Left ventricle myocardium inferior (tissue), 1 donor: ENCODE data around the gene KHDRBS1. TPM values are rescaled to one million over a fixed set of nuclear protein-coding genes. Genes with fewer than 3 reads are reported as not detected.

ENCODE experiments used
- DNase-seq: peaks from one replicate; pipeline ENCODE4 v3.0.0-alpha.2; 2020
- H3K27ac ChIP-seq: fragments of 200-600 bp; replicated peaks from 2 replicates; pipeline ENCODE4 v1.8.0; 2021
- H3K27me3 ChIP-seq: fragments of 200-600 bp; 2 replicates; pipeline ENCODE4 v1.8.0; 2021; ENCODE audit warnings: low read depth
- H3K36me3 ChIP-seq: fragments of 200-600 bp; 2 replicates; pipeline ENCODE4 v1.8.0; 2021
- H3K4me1 ChIP-seq: fragments of 200-600 bp; 2 replicates; pipeline ENCODE4 v1.8.0; 2021
- H3K4me3 ChIP-seq: fragments of 200-600 bp; 2 replicates; pipeline ENCODE4 v1.8.0; 2021; ENCODE audit warnings: mild to moderate bottlenecking, moderate library complexity
- H3K9me3 ChIP-seq: fragments of 200-600 bp; replicated peaks from 2 replicates; pipeline ENCODE4 v1.8.0; 2021
- intact Hi-C: fragments of 100-400 bp; cut with micrococcal nuclease; formaldehyde crosslinking; loops from one replicate; pipeline ENCODE4 v1.11.0; 2022
- microRNA-seq: library from miRNA; unstranded; fragments of <30 nt; microRNA quantifications from one replicate; pipeline ENCODE4 v1.2.0, GENCODE V29; 2020
- total RNA-seq: library from RNA; stranded (reverse); fragmentation: NEBNext Ultra II Directional; extraction: Animal tissue kit (Norgen Biotek cat#: 25700); gene quantifications from one replicate; pipeline ENCODE4 v1.2.1, GENCODE V29; 2021
- TF ChIP-seq, protein P1 (sequence below): fragments of 200-600 bp; IDR thresholded peaks from 2 replicates; pipeline ENCODE4 v1.8.0; 2021; ENCODE audit warnings: antibody characterized with exemption, mild to moderate bottlenecking, borderline replicate concordance
- donor health status: DM: no; HTN: yes; CAD: no; lungs with severe emphysema.

KHDRBS1 gene
- total RNA-seq, 1 donor from 2014 or later, result 58.2 TPM

DNA sequence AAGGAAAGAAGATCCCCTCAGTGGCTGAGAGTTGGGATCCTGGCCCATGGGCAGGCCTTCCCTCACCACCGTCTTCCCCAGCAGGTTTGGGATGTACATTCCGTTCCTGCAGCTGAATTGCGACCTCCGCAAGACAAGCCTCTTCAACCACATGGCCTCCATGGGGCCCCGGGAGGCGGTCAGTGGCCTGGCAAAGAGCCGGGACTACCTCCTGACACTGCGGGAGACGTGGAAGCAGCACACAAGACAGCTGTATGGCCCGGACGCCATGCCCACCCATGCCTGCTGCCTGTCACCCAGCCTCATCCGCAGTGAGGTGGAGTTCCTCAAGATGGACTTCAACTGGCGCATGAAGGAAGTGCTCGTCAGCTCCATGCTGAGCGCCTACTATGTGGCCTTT, 77.9 kb downstream of the KHDRBS1 start:
- Histone ChIP-seq H3K27ac (no peak overlapping the region), H3K9me3 (no peaks in the 10 kb centered on the region), H3K4me1 (no peaks in the 10 kb centered on the region), H3K4me3 (no peak overlapping the region), H3K27me3 (no peaks in the 10 kb centered on the region), H3K36me3 (peaks cover 60% of the 10 kb centered on the region)
- intact Hi-C loops, result no loop called here
- TF ChIP-seq, protein P1, sequence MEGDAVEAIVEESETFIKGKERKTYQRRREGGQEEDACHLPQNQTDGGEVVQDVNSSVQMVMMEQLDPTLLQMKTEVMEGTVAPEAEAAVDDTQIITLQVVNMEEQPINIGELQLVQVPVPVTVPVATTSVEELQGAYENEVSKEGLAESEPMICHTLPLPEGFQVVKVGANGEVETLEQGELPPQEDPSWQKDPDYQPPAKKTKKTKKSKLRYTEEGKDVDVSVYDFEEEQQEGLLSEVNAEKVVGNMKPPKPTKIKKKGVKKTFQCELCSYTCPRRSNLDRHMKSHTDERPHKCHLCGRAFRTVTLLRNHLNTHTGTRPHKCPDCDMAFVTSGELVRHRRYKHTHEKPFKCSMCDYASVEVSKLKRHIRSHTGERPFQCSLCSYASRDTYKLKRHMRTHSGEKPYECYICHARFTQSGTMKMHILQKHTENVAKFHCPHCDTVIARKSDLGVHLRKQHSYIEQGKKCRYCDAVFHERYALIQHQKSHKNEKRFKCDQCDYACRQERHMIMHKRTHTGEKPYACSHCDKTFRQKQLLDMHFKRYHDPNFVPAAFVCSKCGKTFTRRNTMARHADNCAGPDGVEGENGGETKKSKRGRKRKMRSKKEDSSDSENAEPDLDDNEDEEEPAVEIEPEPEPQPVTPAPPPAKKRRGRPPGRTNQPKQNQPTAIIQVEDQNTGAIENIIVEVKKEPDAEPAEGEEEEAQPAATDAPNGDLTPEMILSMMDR, result no peak
- DNase-seq, result no peak

Small RNA genes lying within 50 kb of the gene (microRNA-seq; reads per million reads assigned to microRNA genes)
- gene MIR5585, result not detected

Other genes with a start within 250 kb of the KHDRBS1 start
- 12.1 TPM for gene ADGRB2, start 249.5 kb upstream of the KHDRBS1 start, total RNA-seq
- not detected for gene SPOCD1, start 197.8 kb upstream of the KHDRBS1 start, total RNA-seq
- gene PTP4A2, start 75.5 kb upstream of the KHDRBS1 start, total RNA-seq, result 203 TPM
- gene TMEM39B, start 59.1 kb downstream of the KHDRBS1 start, total RNA-seq, result 5.8 TPM
- gene KPNA6, start 94.2 kb downstream of the KHDRBS1 start, total RNA-seq, result 75.9 TPM
- 17.2 TPM for gene TXLNA, start 165.8 kb downstream of the KHDRBS1 start, total RNA-seq
- gene CCDC28B, start 186.7 kb downstream of the KHDRBS1 start, total RNA-seq, result 16.7 TPM
- 0.71 TPM for gene IQCC, start 191.8 kb downstream of the KHDRBS1 start, total RNA-seq
- gene DCDC2B, start 195.2 kb downstream of the KHDRBS1 start, total RNA-seq, result not detected
- 10.9 TPM for gene TMEM234, start 208.5 kb downstream of the KHDRBS1 start, total RNA-seq
- gene EIF3I, start 208.5 kb downstream of the KHDRBS1 start, total RNA-seq, result 91.1 TPM
- gene FAM167B, start 233.4 kb downstream of the KHDRBS1 start, total RNA-seq, result 7.9 TPM
- gene LCK, start 237.4 kb downstream of the KHDRBS1 start, total RNA-seq, result 0.63 TPM